Left renal pelvis (tissue), 4 donors: Measurements from ENCODE around the gene BCL10. TPM values are rescaled to one million over a fixed set of nuclear protein-coding genes. Genes with fewer than 3 reads are reported as not detected.

Experiments
- DNase-seq, 4 donors: peaks; one replicate each; pipeline ENCODE4 v3.0.0-alpha.2; 2013; ENCODE audit warnings: low read depth in 4 of 4, low spot score in 3 of 4
- polyA plus RNA-seq, 4 donors: library from polyadenylated mRNA; unstranded; fragments of 120-200 nt; gene quantifications; one replicate each; pipeline ENCODE4 v1.2.1, GENCODE V29; 2013; ENCODE audit not compliant: insufficient read length in 4 of 4

The BCL10 gene
- polyA plus RNA-seq, 4 donors: 20.4 to 24.5 (median 24.1) TPM

- no peak for DNase-seq
These were observed 23.7 kb upstream of the BCL10 start for GRCh38 chr1:85300140-85300539.

GRCh38 chr1:85297855-85298629 is 21.6 kb upstream of the BCL10 start:
- DNase-seq: peak in 3 of 4 donors; percentile 63 to 73 (median 73)

DNA sequence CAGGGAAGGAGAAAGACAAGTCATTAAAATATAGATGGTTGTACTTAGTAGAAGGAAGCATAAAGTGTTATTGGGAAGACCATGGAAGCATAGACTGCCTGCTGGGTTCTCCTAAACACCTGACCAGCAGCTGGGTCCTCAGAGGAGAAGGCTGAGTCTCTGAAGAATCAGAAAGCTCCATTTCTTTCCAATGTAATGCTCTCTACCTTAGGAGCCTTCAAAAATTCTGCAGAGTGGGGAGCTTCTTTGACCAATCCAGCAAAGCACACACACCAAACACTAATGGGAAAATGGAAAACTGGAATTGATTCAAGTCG is 21.1 kb upstream of the BCL10 start:
- no peak for DNase-seq

DNA sequence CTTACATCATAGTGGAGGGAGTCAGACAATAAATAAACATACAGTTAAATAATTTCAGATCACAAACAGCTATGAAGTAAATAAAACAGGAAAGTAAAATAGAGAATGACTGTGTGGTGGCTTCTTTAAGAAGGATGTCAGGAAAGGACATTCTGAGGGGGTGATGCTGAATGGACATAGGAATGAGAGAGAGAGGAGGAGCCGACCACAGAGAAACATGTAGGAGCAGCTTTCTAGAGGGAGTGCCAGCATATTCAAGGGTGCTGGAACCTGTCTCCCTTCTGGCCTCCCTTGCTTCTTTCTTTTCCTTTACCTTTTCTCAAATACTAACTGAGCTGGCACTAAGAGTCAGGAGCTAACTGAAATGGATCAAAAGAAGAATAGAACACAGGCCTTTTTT is 20.5 kb upstream of the BCL10 start:
- no peak for DNase-seq

DNA sequence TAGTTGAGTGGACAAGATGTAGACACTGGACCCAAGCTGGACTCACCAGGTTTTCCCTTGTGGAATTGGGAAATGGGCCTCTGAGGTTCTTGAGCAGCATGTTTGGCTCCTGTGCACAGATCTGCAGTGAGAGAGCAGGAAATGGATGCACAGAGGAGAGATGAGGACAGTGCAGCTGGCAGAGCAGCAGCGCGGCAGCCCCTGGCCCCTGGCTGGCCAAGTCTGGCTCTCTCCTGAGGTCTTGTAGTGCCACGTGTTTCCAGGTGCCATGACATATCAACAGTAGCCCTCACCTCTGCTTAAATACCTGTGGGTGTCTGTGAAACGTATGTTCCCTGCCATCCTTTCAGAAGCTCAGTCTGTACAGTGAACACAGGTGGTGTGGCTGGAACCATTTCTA is 19.2 kb upstream of the BCL10 start:
- no peak for DNase-seq

GRCh38 chr1:85295006-85295431 is 18.6 kb upstream of the BCL10 start:
- DNase-seq: no peak

DNA sequence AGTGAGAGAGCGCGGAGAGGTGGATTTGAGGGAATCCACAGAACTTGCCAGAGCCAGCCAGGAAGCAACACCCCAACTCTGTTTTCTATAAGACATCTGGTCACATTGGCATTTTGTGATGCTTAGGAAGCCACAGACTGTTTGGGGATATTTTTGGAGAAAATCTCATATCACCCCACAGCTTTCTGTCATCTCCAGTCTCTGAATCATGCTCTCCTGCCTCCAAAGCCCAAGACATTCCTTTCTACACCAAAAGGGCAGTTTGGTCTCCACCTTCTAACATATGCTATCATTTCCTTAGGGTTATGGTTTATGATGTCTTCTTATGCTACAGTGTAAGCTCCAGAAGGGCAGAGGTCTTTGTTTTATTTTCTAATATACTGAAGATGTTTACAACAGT is 14.4 kb upstream of the BCL10 start:
- no peak for DNase-seq

DNA sequence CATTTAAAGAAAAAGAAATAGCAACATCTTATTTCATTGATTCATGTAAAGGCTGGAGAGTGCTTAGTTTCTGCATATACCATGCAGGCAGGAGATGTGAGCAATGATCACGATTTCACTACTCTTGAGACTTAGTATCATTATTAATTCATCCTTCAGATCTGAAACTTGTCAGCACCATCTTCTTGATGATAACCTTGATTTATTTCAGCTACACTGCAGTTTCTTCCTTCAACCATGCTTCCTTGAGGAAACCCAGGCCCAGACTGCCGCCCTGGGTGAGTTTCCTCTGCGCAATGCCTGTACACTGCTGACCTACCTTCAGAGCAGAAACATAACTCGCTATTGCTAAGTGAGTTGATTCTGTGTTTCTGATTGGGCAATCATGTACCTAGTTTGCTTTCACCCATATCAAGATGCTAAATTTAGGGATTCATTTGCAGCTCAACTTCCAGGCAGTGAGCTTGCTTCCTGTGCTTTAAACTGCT is 13.5 kb upstream of the BCL10 start:
- no peak for DNase-seq

DNA sequence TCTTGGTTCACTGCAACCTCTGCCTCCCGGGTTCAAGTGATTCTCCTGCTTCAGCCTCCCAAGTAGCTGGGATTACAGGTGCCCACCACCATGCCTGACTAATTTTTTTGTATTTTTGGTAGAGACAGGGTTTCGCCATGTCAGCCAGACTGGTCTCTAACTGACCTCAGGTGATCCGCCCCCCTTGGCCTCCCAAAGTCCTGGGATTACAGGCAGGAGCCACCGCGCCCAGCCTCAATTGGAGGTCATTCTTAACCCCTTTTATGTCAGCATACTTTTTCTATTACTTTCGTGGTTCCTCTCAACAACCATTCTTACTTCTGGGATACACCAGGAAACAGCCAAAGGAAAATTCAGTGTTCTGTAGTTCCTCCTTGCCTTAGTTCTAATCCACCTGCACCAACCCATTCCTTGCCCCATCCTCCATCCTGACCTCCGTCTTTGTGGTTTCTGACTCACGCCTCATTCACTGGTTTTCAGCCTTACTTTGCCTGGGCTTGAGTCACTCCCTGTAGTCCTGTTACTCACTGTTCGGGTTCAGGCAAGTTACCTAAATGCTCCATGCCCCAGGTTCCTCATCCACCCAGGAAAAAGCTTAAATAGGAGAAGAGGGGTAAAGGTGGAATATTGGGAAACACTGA is 12.9 kb upstream of the BCL10 start:
- no peak for DNase-seq

- DNase-seq: no peak
These were observed 7.8 kb upstream of the BCL10 start for GRCh38 chr1:85284202-85284601.

GRCh38 chr1:85283475-85284199 is 7.2 kb upstream of the BCL10 start:
- DNase-seq: no peak

DNA sequence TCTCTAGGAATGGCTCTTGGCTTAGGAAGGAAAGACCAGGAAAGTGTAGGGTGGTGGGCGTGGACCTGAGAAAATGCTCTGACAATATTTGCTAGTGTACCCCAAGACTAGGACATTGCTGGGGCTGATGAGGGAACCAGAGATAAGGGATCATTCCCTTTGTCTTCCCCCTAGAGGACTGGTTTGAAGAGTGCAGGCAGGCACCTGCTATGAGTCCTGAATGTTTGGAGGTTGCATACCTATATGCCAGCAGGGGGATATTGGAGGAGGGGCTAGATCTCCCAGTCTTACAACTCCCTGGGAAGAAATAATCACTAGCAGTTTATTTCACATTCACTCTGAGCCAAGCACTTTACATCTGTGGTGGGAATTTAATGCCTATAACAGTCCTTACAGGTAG is 6.0 kb upstream of the BCL10 start:
- DNase-seq: no peak

GRCh38 chr1:85280636-85281035 is 4.2 kb upstream of the BCL10 start:
- no peak for DNase-seq

- DNase-seq: no peak
These were observed 3.1 kb upstream of the BCL10 start for GRCh38 chr1:85279458-85280080.

DNA sequence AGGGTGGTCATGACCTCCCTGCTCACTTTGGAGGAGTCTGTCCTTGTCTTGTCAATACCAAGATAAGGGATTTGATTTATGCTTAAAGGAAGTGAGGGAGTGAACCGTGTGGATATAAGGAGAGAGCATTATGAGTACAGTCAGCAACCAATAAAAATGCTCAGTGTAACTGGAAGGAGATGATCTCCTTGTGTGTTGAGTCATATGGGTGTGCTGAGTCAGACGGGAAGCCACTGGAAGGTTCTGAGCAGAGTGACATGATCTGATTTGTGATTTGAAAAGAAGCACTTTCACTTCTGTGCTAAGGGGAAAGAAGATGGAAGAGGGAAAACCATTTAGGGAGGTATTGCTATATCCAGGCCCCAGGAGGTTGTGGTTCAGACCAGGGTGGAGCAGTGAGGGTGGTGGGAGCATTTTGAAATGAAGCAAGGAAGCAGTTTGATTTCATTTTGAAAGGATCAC is 2.5 kb upstream of the BCL10 start:
- DNase-seq: no peak

GRCh38 chr1:85277802-85278201 is 1.4 kb upstream of the BCL10 start:
- no peak for DNase-seq

- no peak for DNase-seq
These were observed 677 bp upstream of the BCL10 start for GRCh38 chr1:85276978-85277639.

- DNase-seq: no peak
These were observed 674 bp downstream of the BCL10 start for GRCh38 chr1:85275701-85276214.

GRCh38 chr1:85274969-85275453 is 1.4 kb downstream of the BCL10 start:
- peak in 1 of 4 donors; percentile 31 for DNase-seq

- no peak for DNase-seq
These were observed 3.0 kb downstream of the BCL10 start for GRCh38 chr1:85273397-85273796.
